Body of pancreas (tissue), 4 donors: Measurements from ENCODE around the gene NRDE2.

ENCODE experiments used
- CTCF ChIP-seq, 7 experiments: fragments of 450-650 bp in 4 of 7; fragments of 200-600 bp in 3 of 7; sonication (generic) in 3 of 7; IDR thresholded peaks; one replicate each; pipeline ENCODE4 v1.5.1; 2016 to 2019; ENCODE audit warnings: antibody characterized with exemption in 7 of 7
- POLR2A ChIP-seq, 3 donors: fragments of 450-650 bp; IDR thresholded peaks; one replicate each; pipeline ENCODE4 v1.6.1; 2016; ENCODE audit warnings: antibody characterized with exemption in 3 of 3, mild to moderate bottlenecking in 2 of 3

GRCh38 chr14:90317286-90317685 lies 14.5 kb downstream of the NRDE2 start:
- TF ChIP-seq CTCF (IDR thresholded peaks at IDR 0.05) = no peak
- TF ChIP-seq POLR2A (IDR thresholded peaks at IDR 0.05) = no peak
